GM19468 (cell line): ENCODE measurements around the gene DNASE1L3.
"Not testable (repeated sequence)": the region's sequence is repeated elsewhere in the genome, so short reads cannot be mapped to it uniquely, and the experiment has no call there.

ENCODE experiments used
- ATAC-seq: cut with Tn5 transposase; IDR thresholded peaks from one replicate; pipeline ENCODE4 v1.9.1; 2021; ENCODE audit warnings: mild to moderate bottlenecking, moderate library complexity, moderate number of reproducible peaks; ENCODE audit not compliant: unreplicated experiment; ENCODE audit errors: extremely low read depth

The DNASE1L3 gene

GRCh38 chr3:58202917-58203360 is 7.8 kb downstream of the DNASE1L3 start:
- ATAC-seq = no peak

GRCh38 chr3:58201451-58201850 is 9.3 kb downstream of the DNASE1L3 start:
- ATAC-seq = not testable (repeated sequence)

DNA sequence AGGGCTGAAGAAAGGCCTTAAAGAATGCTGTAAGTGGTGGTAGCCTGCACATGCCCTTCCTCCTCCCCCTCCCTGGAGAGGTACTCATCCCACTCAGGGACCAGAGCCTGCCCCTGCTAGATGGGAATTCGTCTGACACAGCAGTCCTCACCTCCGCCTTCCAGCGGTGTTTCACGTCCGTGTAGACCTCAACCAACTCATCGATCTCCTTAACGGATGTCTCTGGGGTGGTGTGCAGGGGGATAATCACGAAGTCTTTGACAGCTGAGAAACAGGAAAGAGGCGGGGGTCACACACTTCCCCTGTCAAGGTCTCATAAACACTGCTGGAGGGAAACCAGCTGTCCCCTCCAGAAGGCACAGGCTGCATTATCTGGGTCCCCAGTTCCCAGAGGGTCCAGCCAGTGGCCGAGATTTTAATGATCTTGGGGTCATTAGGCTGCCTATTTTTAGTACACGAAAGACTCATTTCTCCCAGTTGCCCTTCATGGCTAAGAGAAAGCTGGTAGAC is 9.9 kb downstream of the DNASE1L3 start:
- no peak for ATAC-seq

GRCh38 chr3:58200121-58200709 is 10.6 kb downstream of the DNASE1L3 start:
- ATAC-seq = no peak

GRCh38 chr3:58198804-58199203 is 12.0 kb downstream of the DNASE1L3 start:
- ATAC-seq = no peak

- no peak for ATAC-seq
Observed at GRCh38 chr3:58198362-58198761, 12.4 kb downstream of the DNASE1L3 start.

DNA sequence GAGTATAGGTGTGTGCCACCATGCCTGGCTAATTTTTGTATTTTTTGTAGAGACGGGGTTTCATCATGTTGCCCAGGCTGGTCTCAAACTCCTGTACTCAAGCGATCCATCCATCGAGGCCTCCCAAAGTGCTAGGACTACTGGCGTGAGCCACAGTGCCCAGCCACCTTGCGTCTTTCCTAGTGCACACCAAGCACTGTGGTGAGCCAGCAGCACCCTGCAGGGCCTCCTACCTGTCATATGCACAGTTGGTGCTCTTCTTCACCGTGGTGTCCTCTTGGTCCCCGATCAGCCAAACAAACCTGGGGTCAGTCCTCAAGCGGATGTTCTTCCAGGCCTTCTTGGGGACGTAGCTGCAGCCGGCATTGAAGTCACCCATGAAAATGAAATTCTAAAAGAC is 13.2 kb downstream of the DNASE1L3 start:
- no peak for ATAC-seq

- no peak for ATAC-seq
Observed at GRCh38 chr3:58193682-58194407, 16.9 kb downstream of the DNASE1L3 start.

GRCh38 chr3:58192069-58192468 is 18.7 kb downstream of the DNASE1L3 start:
- no peak for ATAC-seq

GRCh38 chr3:58191361-58191991 is 19.3 kb downstream of the DNASE1L3 start:
- ATAC-seq = no peak

DNA sequence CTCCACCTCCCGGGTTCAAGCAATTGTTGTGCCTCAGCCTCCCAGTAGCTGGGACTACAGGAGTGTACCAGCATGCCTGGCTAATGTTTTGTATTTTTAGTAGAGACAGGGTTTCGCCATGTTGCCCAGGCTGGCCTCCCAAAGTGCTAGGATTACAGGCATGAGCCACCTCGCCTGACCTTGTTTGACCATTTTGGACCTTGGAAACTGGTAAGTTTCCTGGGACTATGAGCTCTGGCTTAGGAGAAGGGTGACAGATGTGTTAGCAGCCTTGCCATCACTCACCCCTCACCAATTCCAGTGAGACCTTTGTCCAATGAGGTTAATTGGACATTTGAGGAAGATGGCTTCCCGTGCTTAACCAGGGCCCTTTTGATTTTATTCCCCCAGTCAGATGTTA is 19.9 kb downstream of the DNASE1L3 start:
- ATAC-seq = no peak

DNA sequence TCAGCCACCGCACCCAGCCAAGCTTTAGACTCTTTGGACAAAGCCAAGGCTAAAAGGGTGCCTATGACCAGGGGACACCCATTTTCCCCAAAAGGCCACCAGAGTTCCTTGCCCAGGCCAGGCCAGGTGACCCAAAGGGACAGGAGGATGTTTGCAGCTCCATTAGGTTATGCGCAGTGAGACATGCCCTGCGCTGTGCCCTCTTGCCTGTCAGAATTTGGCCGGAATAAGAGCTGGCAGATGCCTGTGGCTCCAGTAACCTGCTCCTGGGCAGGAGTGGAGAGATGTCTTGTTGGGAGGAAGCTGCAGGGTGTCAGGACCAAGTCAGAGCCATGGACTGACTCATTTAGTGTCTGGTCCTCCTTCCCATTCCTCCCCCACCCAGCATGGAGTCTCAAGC is 20.5 kb downstream of the DNASE1L3 start:
- no peak for ATAC-seq

DNA sequence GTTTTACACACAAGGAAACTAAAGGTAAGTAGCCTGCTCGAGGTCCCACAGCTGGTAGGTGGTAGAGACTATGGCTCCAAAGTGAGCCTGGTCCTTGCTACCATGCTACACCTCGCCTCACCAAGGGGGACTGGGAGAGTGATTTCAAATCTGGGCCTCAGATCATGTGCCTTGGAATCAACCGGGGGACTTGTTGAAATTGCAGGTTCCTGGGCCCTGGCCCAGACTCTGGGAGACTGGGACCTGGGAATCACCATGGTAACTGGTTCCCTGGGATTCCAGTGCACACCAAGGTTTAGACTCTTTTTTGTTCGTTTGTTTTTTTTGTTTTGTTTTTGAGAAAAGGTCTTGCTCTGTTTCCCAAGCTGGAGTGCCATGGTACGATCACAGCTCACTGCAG is 21.1 kb downstream of the DNASE1L3 start:
- no peak for ATAC-seq

- ATAC-seq = no peak
Observed at GRCh38 chr3:58188921-58189451, 21.8 kb downstream of the DNASE1L3 start.

- ATAC-seq = no peak
Observed at GRCh38 chr3:58188173-58188564, 22.6 kb downstream of the DNASE1L3 start.

- ATAC-seq = no peak
Observed at GRCh38 chr3:58184982-58185360, 25.8 kb downstream of the DNASE1L3 start.

- no peak for ATAC-seq
Observed at GRCh38 chr3:58184309-58184981, 26.3 kb downstream of the DNASE1L3 start.

DNA sequence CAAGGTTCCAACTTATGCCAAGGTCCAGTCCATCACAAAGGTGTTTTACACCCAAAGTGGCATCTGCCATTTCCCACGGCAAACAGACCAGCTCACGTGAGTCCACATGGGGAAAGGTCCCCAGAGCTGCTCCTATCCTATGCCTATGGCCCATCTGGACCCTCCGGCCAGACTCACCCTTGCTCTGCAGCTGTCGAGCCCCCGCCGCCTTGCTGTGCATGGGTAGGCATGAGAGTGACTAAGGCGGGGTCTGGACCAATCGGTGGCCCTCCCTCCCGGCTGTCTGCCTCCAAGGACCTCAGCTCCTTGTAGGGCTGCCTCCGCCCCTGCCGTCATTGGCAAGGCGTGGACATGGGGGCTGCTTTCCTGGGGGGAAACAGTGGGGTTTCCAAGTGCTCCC is 26.9 kb downstream of the DNASE1L3 start:
- ATAC-seq = no peak

- no peak for ATAC-seq
Observed at GRCh38 chr3:58183221-58183620, 27.6 kb downstream of the DNASE1L3 start.

DNA sequence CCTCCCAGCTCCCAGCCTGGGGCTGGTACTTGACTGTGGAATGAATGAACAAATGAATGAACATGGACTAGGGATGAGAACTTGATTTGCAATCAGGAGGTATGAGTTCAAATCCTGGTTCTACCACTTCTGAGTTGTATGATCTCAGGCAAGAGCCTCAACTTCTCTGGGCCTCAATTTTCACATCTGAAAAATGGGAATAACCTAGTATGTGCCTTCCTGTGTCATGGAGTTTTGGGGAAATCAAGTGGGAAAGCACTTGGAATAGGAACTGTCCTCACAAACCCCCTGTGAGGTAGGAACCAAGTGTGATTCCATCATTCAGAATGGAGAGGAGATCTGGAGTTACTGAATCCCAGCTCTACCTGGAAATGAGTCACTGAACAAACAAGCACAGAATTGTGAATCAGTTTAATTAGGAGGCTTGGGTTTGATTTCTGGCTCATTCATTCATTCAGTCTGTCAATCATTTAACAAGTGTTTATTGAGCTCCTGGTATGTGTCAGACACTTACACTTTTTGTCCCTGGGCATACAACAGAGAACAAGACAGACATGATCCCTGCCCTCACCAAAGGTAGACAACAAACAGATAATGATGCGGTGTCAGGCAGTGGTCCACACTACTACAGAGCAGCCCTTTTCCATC is 29.7 kb downstream of the DNASE1L3 start:
- no peak for ATAC-seq
